Activated CD8-positive, alpha-beta T cell treated with anti-CD3 and anti-CD28 coated beads for 36 hours (primary cell): ENCODE measurements around the gene DCDC2. TPM values are rescaled to one million over a fixed set of nuclear protein-coding genes. Genes with fewer than 3 reads are reported as not detected.

Source experiments
- ATAC-seq: fragments of 200-7000 bp; cut with Tn5 transposase; one replicate; pipeline ENCODE4 v1.10.0; 2021; ENCODE audit warnings: mild to moderate bottlenecking, moderate library complexity
- CTCF ChIA-PET: fragments of 350-600 bp; sonication (Branson Sonifier 250); formaldehyde crosslinking; loops from one replicate; lab custom pipeline; 2021; ENCODE audit warnings: antibody characterized with exemption; lab: Charles Lee
- POLR2A ChIA-PET: fragments of 350-600 bp; sonication (Branson Sonifier 250); formaldehyde crosslinking; loops from one replicate; lab custom pipeline; 2021; ENCODE audit warnings: antibody characterized with exemption; lab: Charles Lee
- DNase-seq: peaks from one replicate; pipeline ENCODE4 v3.0.0-alpha.2; 2020
- H3K27ac Mint-ChIP-seq: one replicate; pipeline ENCODE4 v1.8.0; 2021; ENCODE audit warnings: mild to moderate bottlenecking, mixed read lengths
- H3K27me3 Mint-ChIP-seq: one replicate; pipeline ENCODE4 v1.8.0; 2021; ENCODE audit warnings: mixed read lengths
- H3K36me3 Mint-ChIP-seq: one replicate; pipeline ENCODE4 v1.8.0; 2021; ENCODE audit warnings: low read depth, mixed read lengths
- H3K4me1 Mint-ChIP-seq: one replicate; pipeline ENCODE4 v1.8.0; 2021; ENCODE audit warnings: low read depth, mixed read lengths
- H3K4me3 Mint-ChIP-seq: one replicate; pipeline ENCODE4 v1.8.0; 2021; ENCODE audit warnings: mild to moderate bottlenecking, moderate library complexity, mixed read lengths
- H3K9me3 Mint-ChIP-seq: one replicate; pipeline ENCODE4 v1.8.0; 2021; ENCODE audit warnings: mixed read lengths
- CTCF ChIP-seq: fragments of 200-600 bp; IDR thresholded peaks from one replicate; pipeline ENCODE4 v1.8.0; 2022; ENCODE audit warnings: antibody characterized with exemption, mild to moderate bottlenecking
- intact Hi-C: fragments of 100-400 bp; cut with micrococcal nuclease; formaldehyde crosslinking; loops from one replicate; pipeline ENCODE4 v1.10.0; 2022
- total RNA-seq, 2 experiments: library from RNA; stranded (reverse); gene quantifications; one replicate each; pipeline ENCODE4 v1.2.3, GENCODE V29; 2021

The DCDC2 gene
- total RNA-seq, 2 experiments from 2014 or later: not detected

- Mint-ChIP-seq H3K36me3 (no peaks in the 10 kb centered on the region), H3K4me3 (no peak overlapping the region), H3K9me3 (no peaks in the 10 kb centered on the region), H3K27me3 (peaks cover 14% of the 10 kb centered on the region), H3K4me1 (no peaks in the 10 kb centered on the region), H3K27ac (no peak overlapping the region)
- ChIA-PET CTCF (no interaction called here), POLR2A (no interaction called here)
- ATAC-seq (no peak), DNase-seq (no peak)
- no peak for TF ChIP-seq CTCF
- intact Hi-C loops: no loop called here
Measured at GRCh38 chr6:24188578-24189080, 169.2 kb downstream of the DCDC2 start.

- ChIA-PET POLR2A (no interaction called here), CTCF (no interaction called here)
- no peaks in the 10 kb centered on the region for H3K36me3 Mint-ChIP-seq
- H3K27me3 Mint-ChIP-seq: peaks cover 14% of the 10 kb centered on the region
- no peak for TF ChIP-seq CTCF
- no peak for DNase-seq
- ATAC-seq: no peak
- no peaks in the 10 kb centered on the region for H3K4me1 Mint-ChIP-seq
- intact Hi-C loops: no loop called here
- no peaks in the 10 kb centered on the region for H3K9me3 Mint-ChIP-seq
- H3K4me3 Mint-ChIP-seq: no peak overlapping the region
- H3K27ac Mint-ChIP-seq: no peak overlapping the region
Measured at GRCh38 chr6:24187965-24188577, 169.8 kb downstream of the DCDC2 start.

GRCh38 chr6:24186349-24186748 lies 171.5 kb downstream of the DCDC2 start:
- POLR2A ChIA-PET: no interaction called here
- Mint-ChIP-seq H3K4me1 (no peaks in the 10 kb centered on the region), H3K9me3 (no peaks in the 10 kb centered on the region), H3K27me3 (peaks cover 6% of the 10 kb centered on the region), H3K4me3 (no peak overlapping the region), H3K36me3 (no peaks in the 10 kb centered on the region), H3K27ac (no peak overlapping the region)
- no peak for TF ChIP-seq CTCF
- DNase-seq (no peak), ATAC-seq (no peak)
- intact Hi-C loops: no loop called here
- CTCF ChIA-PET: interaction anchor here (0.6 kb wide), 1 partner anchor 20 kb away, joined by 3 read pairs; no protein-coding TSS in a partner anchor

GRCh38 chr6:24183584-24183983 lies 174.3 kb downstream of the DCDC2 start:
- no peaks in the 10 kb centered on the region for H3K27me3 Mint-ChIP-seq
- H3K36me3 Mint-ChIP-seq: no peaks in the 10 kb centered on the region
- TF ChIP-seq CTCF: no peak
- H3K27ac Mint-ChIP-seq: no peak overlapping the region
- DNase-seq (no peak), ATAC-seq (no peak)
- intact Hi-C loops: no loop called here
- H3K4me3 Mint-ChIP-seq: no peak overlapping the region
- ChIA-PET CTCF (no interaction called here), POLR2A (no interaction called here)
- H3K9me3 Mint-ChIP-seq: no peaks in the 10 kb centered on the region
- H3K4me1 Mint-ChIP-seq: no peaks in the 10 kb centered on the region

- Mint-ChIP-seq H3K27ac (no peak overlapping the region), H3K4me3 (no peak overlapping the region), H3K4me1 (no peaks in the 10 kb centered on the region), H3K36me3 (no peaks in the 10 kb centered on the region), H3K27me3 (peaks cover 3% of the 10 kb centered on the region), H3K9me3 (no peaks in the 10 kb centered on the region)
- ATAC-seq: no peak
- ChIA-PET POLR2A (no interaction called here), CTCF (interaction anchor here (0.6 to 0.7 kb wide), 2 partner anchors 40 to 112 kb away, joined by 3 to 5 read pairs; no protein-coding TSS in a partner anchor)
- no peak for DNase-seq
- intact Hi-C loops: no loop called here
- no peak for TF ChIP-seq CTCF
Measured at GRCh38 chr6:24157886-24158285, 200.0 kb downstream of the DCDC2 start.
